NCI-H2227 (cell line): ENCODE data around the gene SMC5.

Experiments used
- DNase-seq: peaks from one replicate; lab custom pipeline; 2025; ENCODE audit not compliant: unreplicated experiment; lab: John Stamatoyannopoulos, UW

Gene SMC5

GRCh38 chr9:70403166-70403565, 144.4 kb downstream of the SMC5 start:
- DNase-seq, result no peak

DNA sequence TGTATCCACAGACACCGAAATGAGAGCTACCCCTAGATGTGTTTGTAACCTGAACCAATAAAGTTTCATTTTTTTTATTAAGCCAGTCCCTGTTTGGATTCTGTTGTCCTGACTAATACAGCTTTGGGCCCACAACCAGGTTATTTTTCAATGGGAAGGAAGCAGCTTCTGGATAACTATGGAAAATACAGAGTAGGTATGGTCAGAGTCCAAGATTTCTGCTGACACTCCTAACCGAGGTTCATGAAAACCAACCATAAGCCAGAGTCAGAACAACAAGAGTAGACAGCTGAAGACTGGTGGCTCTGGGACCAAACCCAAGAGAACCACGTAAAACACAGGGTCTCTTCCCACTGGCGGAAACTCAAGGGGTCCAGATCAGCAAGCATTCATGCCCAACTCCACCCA, 144.8 kb downstream of the SMC5 start:
- DNase-seq, result no peak

DNA sequence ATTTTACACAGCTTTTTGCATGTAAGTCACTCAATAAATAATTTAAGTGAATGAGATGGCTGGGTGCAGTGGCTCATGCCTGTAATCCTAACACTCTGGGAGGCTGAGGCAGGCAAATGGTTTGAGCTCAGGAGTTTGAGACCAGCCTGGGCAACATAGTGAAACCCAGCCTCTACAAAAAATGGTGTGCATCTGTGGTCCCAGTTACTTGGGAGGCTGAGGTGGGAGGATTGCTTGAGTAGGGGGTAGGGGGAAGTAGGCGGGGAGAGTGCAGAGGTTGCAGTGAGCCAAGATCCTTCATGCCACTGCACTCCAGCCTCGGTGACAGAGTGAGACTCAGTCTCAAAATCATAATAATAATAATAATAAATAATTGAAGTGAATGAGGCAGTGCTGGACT, 145.5 kb downstream of the SMC5 start:
- DNase-seq, result no peak
